ENCODE results near the gene RPS27A. TPM values are rescaled to one million over a fixed set of nuclear protein-coding genes. Genes with fewer than 3 reads are reported as not detected.

Gene RPS27A
- total and polyA plus RNA-seq, 9 of the 15 experiments (the other 6 are each of a cell fraction or from before 2014, with no cell fraction given) = 1,383 to 3,282 (median 2,242) TPM

DNA sequence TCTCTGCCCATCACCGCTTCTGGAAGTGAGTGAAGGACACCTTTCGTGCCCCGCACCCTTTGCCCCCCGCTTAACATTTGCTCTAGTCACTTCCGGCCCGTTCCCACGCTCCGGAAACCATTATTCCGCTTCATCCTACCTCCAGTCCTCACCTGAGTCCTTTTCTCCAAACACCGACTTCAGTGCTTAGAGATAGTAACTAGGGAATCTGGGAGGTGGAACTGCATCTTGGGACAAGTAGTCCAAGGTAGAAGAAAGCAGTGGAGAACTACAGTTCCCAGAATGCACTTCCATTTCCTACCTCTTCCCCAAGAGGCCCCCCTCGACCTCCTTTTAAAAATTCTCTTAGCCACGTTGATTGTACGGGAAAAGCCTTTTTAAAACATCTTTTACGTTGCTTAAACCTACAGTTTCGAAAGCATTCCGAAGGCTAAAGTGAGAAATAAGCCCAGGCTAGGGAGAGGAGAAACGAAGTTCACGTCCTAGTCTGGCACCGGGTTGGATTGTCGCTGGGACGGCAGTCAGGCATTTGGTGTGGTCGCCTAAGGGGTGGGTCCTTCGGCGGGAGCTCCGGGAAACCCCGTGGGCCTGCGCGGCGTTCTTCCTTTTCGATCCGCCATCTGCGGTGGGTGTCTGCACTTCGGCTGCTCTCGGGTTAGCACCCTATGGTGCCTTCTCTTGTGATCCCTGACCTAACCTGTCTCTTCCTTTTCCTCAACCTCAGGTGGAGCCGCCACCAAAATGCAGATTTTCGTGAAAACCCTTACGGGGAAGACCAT is at the start of gene RPS27A, which contains the start of gene CLHC1 (continued):
- TF ChIP-seq, protein P1, sequence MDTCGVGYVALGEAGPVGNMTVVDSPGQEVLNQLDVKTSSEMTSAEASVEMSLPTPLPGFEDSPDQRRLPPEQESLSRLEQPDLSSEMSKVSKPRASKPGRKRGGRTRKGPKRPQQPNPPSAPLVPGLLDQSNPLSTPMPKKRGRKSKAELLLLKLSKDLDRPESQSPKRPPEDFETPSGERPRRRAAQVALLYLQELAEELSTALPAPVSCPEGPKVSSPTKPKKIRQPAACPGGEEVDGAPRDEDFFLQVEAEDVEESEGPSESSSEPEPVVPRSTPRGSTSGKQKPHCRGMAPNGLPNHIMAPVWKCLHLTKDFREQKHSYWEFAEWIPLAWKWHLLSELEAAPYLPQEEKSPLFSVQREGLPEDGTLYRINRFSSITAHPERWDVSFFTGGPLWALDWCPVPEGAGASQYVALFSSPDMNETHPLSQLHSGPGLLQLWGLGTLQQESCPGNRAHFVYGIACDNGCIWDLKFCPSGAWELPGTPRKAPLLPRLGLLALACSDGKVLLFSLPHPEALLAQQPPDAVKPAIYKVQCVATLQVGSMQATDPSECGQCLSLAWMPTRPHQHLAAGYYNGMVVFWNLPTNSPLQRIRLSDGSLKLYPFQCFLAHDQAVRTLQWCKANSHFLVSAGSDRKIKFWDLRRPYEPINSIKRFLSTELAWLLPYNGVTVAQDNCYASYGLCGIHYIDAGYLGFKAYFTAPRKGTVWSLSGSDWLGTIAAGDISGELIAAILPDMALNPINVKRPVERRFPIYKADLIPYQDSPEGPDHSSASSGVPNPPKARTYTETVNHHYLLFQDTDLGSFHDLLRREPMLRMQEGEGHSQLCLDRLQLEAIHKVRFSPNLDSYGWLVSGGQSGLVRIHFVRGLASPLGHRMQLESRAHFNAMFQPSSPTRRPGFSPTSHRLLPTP (IDR thresholded peaks at IDR 0.05; ENCODE audit: borderline replicate concordance, extremely low read depth, insufficient read length) = no peak
- TF ChIP-seq NR4A1 (CRISPR knock-in tag; IDR thresholded peaks at IDR 0.05) = no peak
- 0 out of 2 replicates have a peak, but pooled peaks have one; percentile 33 for TF ChIP-seq NR4A1 (tag; IDR thresholded peaks at IDR 0.05)
- no peak for TF ChIP-seq PYGO2 (tag; IDR thresholded peaks at IDR 0.05)
- TF ChIP-seq, protein P2, sequence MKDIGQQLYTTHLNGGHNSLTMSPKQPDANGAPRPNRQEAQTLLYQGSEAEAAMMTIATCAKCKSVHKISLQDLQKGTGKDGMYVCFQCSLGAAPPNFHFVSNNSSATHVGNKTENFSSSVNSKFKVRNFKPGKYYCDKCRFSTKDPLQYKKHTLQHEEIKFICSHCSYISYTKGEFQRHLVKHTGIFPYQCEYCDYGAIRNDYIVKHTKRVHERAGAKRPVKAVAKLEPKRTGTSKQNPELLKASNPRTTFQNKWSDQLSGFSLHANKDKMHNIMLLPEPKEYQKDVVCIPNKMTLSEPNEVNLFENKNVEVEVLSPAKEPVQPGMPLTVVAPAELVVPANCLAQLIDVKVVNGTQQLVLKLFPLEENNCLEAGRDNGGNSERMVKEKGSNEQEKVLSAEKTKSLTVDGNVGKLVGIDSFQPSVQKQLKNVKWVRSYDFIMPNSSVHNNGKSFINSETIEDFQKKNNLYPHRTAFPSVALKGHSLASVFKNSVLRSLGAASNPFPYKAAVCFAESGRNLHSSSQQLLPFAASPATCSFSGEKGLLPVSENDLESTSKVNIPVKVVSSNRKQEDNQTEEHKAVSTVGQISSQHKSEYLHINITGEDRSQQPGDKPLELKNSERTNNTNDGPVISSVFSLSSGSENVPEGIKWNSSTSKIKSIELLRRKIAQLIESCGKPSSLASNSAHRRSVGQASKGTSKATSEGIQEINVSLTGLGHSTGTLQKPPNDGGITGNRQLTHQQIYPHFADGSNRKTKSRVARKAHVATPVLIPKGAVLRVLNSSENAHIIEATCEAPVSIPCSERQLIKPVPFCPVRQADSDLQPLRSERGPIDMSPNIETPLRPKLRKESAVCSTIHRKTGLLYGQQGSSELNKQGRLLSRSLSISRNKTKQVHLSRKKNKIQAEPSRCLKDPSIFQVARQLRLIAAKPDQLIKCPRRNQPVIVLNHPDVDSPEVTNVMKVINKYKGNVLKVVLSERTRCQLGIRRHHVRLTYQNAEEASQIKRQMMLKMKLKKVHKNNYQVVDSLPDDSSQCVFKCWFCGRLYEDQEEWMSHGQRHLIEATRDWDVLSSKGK (CRISPR knock-in tag; IDR thresholded peaks at IDR 0.05) = no peak
- no peak for TF ChIP-seq BHLHE40 (IDR thresholded peaks at IDR 0.05; ENCODE audit: low read length)
- TF ChIP-seq ZNF583 (CRISPR knock-in tag; IDR thresholded peaks at IDR 0.05) = no peak
- TF ChIP-seq NCOA4 (IDR thresholded peaks at IDR 0.05; ENCODE audit: partially characterized antibody) = no peak
- TF ChIP-seq, protein P3, sequence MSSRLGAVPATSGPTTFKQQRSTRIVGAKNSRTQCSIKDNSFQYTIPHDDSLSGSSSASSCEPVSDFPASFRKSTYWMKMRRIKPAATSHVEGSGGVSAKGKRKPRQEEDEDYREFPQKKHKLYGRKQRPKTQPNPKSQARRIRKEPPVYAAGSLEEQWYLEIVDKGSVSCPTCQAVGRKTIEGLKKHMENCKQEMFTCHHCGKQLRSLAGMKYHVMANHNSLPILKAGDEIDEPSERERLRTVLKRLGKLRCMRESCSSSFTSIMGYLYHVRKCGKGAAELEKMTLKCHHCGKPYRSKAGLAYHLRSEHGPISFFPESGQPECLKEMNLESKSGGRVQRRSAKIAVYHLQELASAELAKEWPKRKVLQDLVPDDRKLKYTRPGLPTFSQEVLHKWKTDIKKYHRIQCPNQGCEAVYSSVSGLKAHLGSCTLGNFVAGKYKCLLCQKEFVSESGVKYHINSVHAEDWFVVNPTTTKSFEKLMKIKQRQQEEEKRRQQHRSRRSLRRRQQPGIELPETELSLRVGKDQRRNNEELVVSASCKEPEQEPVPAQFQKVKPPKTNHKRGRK (tag; IDR thresholded peaks at IDR 0.05) = no peak
